H1 (cell line): ENCODE results near the gene GCC1.

Source experiments
- CEBPB ChIP-seq: IDR thresholded peaks from 2 replicates; pipeline ENCODE4 v1.6.1; 2012; ENCODE audit warnings: low read depth, low read length
- CHD7 ChIP-seq: fragments of 300-600 bp; sonication (generic); IDR thresholded peaks from 2 replicates; pipeline ENCODE4 v1.7.1; 2012; ENCODE audit warnings: low read length, moderate library complexity, mild to moderate bottlenecking, inconsistent platforms; ENCODE audit not compliant: insufficient replicate concordance
- EGR1 ChIP-seq: IDR thresholded peaks from 2 replicates; pipeline ENCODE4 v1.6.1; 2011; ENCODE audit warnings: low read depth, low read length, borderline replicate concordance
- EZH2 ChIP-seq: fragments of 200-600 bp; sonication (generic); IDR thresholded peaks from 2 replicates; pipeline ENCODE4 v1.7.1; 2012; ENCODE audit warnings: low read depth, mild to moderate bottlenecking, moderate library complexity, low read length, inconsistent platforms; ENCODE audit not compliant: severe bottlenecking
- GABPA ChIP-seq: IDR thresholded peaks from 2 replicates; pipeline ENCODE4 v1.6.1; 2011; ENCODE audit warnings: mild to moderate bottlenecking, low read length, moderate library complexity, borderline replicate concordance; ENCODE audit not compliant: insufficient read depth
- JUND ChIP-seq: IDR thresholded peaks from 2 replicates; pipeline ENCODE4 v1.6.1; 2011; ENCODE audit warnings: mild to moderate bottlenecking, improper control_type of control experiment, low read length
- PHF8 ChIP-seq: fragments of 200-600 bp; sonication (generic); conservative IDR thresholded peaks from 2 replicates; pipeline ENCODE4 v1.7.1; 2012; ENCODE audit warnings: low read depth, mild to moderate bottlenecking, inconsistent platforms, low read length, moderate library complexity
- POLR2A ChIP-seq, 2 experiments: IDR thresholded peaks; 1 replicate in 1 of 2; 2 replicates in 1 of 2; pipeline ENCODE4 v1.6.1; 2011; ENCODE audit warnings: low read depth in 2 of 2, low read length in 2 of 2, mild to moderate bottlenecking in 2 of 2; ENCODE audit errors: control extremely low read depth in 1 of 2
- POLR2AphosphoS5 ChIP-seq: IDR thresholded peaks from 2 replicates; pipeline ENCODE4 v1.6.1; 2011; ENCODE audit warnings: low read depth, low read length
- RAD21 ChIP-seq, 2 experiments: IDR thresholded peaks in 1 of 2; conservative IDR thresholded peaks in 1 of 2; 2 replicates each; pipeline ENCODE4 v1.6.1; 2011; ENCODE audit warnings: low read depth in 2 of 2, low read length in 2 of 2, improper control_type of control experiment in 1 of 2, inconsistent platforms in 1 of 2, mild to moderate bottlenecking in 1 of 2, moderate library complexity in 1 of 2
- SP1 ChIP-seq: IDR thresholded peaks from 2 replicates; pipeline ENCODE4 v1.6.1; 2011; ENCODE audit warnings: low read depth, low read length
- TF ChIP-seq, protein P1 (sequence below), 3 experiments: IDR thresholded peaks; 1 replicate in 2 of 3; 2 replicates in 1 of 3; pipeline versions ENCODE4 v1.5.1 to v1.6.1; 2011; ENCODE audit warnings: low read length in 3 of 3, mild to moderate bottlenecking in 3 of 3, inconsistent platforms in 2 of 3, low read depth in 1 of 3, moderate library complexity in 1 of 3; ENCODE audit not compliant: insufficient read depth in 1 of 3; ENCODE audit errors: control extremely low read depth in 1 of 3
- TF ChIP-seq, protein P2 (sequence below): IDR thresholded peaks from 2 replicates; pipeline ENCODE4 v1.6.1; 2011; ENCODE audit warnings: low read length, improper control_type of control experiment
- TF ChIP-seq, protein P3 (sequence below): IDR thresholded peaks from 2 replicates; pipeline ENCODE4 v1.6.1; 2012; ENCODE audit warnings: inconsistent platforms

GRCh38 chr7:127595737-127596136, 10.3 kb upstream of the GCC1 start:
- TF ChIP-seq, protein P1, sequence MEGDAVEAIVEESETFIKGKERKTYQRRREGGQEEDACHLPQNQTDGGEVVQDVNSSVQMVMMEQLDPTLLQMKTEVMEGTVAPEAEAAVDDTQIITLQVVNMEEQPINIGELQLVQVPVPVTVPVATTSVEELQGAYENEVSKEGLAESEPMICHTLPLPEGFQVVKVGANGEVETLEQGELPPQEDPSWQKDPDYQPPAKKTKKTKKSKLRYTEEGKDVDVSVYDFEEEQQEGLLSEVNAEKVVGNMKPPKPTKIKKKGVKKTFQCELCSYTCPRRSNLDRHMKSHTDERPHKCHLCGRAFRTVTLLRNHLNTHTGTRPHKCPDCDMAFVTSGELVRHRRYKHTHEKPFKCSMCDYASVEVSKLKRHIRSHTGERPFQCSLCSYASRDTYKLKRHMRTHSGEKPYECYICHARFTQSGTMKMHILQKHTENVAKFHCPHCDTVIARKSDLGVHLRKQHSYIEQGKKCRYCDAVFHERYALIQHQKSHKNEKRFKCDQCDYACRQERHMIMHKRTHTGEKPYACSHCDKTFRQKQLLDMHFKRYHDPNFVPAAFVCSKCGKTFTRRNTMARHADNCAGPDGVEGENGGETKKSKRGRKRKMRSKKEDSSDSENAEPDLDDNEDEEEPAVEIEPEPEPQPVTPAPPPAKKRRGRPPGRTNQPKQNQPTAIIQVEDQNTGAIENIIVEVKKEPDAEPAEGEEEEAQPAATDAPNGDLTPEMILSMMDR (IDR thresholded peaks at IDR 0.05; ENCODE audit: control extremely low read depth in 1 of 3, insufficient read depth in 1 of 3, low read depth in 1 of 3, low read length in 3 of 3): no peak
- TF ChIP-seq POLR2AphosphoS5 (no peak), PHF8 (no peak), SP1 (no peak), POLR2A (IDR thresholded peaks at IDR 0.05; ENCODE audit: control extremely low read depth in 1 of 2, low read depth in 2 of 2, low read length in 2 of 2) (no peak), EZH2 (no peak), CHD7 (no peak), JUND (no peak), RAD21 (IDR thresholded peaks at IDR 0.05 in 1 of 2, conservative IDR thresholded peaks at IDR 0.05 in 1 of 2; ENCODE audit: low read depth in 2 of 2, low read length in 2 of 2) (no peak), CEBPB (no peak), GABPA (no peak), EGR1 (no peak)
- TF ChIP-seq, protein P2, sequence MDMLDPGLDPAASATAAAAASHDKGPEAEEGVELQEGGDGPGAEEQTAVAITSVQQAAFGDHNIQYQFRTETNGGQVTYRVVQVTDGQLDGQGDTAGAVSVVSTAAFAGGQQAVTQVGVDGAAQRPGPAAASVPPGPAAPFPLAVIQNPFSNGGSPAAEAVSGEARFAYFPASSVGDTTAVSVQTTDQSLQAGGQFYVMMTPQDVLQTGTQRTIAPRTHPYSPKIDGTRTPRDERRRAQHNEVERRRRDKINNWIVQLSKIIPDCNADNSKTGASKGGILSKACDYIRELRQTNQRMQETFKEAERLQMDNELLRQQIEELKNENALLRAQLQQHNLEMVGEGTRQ: no peak
- TF ChIP-seq, protein P3, sequence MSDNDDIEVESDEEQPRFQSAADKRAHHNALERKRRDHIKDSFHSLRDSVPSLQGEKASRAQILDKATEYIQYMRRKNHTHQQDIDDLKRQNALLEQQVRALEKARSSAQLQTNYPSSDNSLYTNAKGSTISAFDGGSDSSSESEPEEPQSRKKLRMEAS: no peak
